Cardiac septum (tissue), 1 donor: Measurements from ENCODE around the gene RBFOX2. TPM values are rescaled to one million over a fixed set of nuclear protein-coding genes. Genes with fewer than 3 reads are reported as not detected.
"Not testable (repeated sequence)": the region's sequence is repeated elsewhere in the genome, so short reads cannot be mapped to it uniquely, and the experiment has no call there.

Source experiments
- DNase-seq: peaks from one replicate; pipeline ENCODE4 v3.0.0-alpha.2; 2020; ENCODE audit warnings: low spot score
- intact Hi-C: fragments of 100-400 bp; cut with DNase I; formaldehyde crosslinking; loops from one replicate; pipeline ENCODE4 v1.14.0; 2022
- total RNA-seq: library from RNA; stranded (reverse); fragmentation: NEBNext Ultra II Directional; extraction: Animal tissue kit (Norgen Biotek cat#: 25700); gene quantifications from one replicate; pipeline ENCODE4 v1.2.1, GENCODE V29; 2021
- donor health status: DM: no; HTN: no; CAD: no.

RBFOX2 gene
- total RNA-seq, 1 donor from 2014 or later, result 102 TPM

DNA sequence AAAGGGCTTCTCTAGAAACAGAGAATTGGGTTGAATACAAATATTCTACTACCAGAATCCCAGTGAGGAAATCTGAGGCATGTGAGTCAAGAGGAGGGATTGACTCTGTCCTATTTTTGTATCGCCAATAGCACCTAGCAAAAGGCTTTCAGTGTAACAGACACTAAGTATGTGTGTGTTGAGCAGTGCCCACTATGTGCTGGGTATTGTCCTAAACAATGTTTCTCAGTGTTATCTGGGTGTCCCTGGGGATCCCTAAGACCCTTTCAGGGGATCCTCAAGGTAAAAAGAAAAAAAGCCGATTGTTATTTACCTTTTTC, 21.0 kb upstream of the RBFOX2 start:
- DNase-seq, result no peak
- intact Hi-C loops, result no loop called here

GRCh38 chr22:36048911-36049677, 20.5 kb upstream of the RBFOX2 start:
- no peak for DNase-seq
- intact Hi-C loops, result no loop called here

DNA sequence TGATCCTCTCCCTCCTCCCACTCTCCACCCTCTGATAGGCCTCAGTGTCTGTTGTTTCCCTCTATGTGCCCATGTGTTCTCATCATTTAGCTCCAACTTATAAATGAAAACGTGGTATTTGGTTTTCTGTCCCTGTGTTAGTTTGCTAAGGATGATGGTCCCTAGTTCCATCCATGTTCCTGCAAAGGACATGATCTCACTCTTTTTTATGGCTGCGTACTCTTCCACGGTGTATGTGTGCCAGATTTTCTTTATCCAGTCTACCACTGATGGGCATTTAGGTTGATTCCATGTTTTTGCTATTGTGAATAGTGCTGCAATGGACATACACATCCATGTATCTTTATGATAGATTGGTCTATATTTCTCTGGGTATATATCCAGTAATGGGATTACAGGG, 15.9 kb upstream of the RBFOX2 start:
- DNase-seq, intact Hi-C loops: not testable (repeated sequence)

GRCh38 chr22:36042240-36042639, 13.6 kb upstream of the RBFOX2 start:
- intact Hi-C loops, result no loop called here

GRCh38 chr22:36039125-36039524, 10.5 kb upstream of the RBFOX2 start:
- no peak for DNase-seq
- intact Hi-C loops, result no loop called here

More at GRCh38 chr22:36042240-36042639, 13.6 kb upstream of the RBFOX2 start:
- no peak for DNase-seq

DNA sequence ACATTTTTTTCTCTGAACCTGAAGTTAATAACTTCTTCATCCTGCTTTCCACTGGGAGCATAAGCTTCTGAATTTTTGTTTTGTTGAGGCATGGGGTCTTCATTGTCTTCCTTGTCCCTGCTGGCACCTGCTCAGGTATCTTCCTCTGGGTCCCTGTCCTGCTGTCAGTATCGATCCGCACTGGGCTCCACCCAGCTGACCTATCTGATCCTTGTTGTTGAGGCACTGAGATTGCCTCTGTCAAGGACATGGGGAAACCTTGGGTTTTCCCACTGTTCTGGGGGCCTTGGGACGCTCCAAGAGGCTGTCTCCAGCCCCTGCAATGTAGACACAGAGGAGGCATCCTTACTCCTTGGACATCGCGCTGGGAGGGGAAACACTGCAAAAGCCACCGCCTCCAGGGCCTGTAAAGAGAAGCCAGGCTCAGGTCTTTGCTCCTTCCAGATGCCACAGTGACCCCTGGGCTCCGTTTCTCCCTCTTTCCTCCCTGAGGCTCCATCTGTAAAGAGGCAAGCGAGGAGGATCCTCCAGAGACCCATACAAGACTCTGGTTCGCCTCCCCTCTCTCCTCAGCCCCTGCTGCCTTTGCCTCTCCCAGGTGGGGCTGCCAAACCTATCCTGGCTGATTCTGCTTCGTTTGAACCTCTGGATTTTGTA, 8.6 kb upstream of the RBFOX2 start:
- intact Hi-C loops, result no loop called here
- DNase-seq, result no peak

- DNase-seq, result no peak
- intact Hi-C loops, result no loop called here
These were observed 7.6 kb upstream of the RBFOX2 start for GRCh38 chr22:36036167-36036624.

GRCh38 chr22:36032611-36033010, 4.0 kb upstream of the RBFOX2 start:
- intact Hi-C loops, result no loop called here

GRCh38 chr22:36029406-36029755, 757 bp upstream of the RBFOX2 start:
- DNase-seq, result no peak
- intact Hi-C loops, result loop anchor here (2.0 to 10.0 kb wide), 3 partner anchors 35 to 95 kb away; no protein-coding TSS in a partner anchor

More at GRCh38 chr22:36032611-36033010, 4.0 kb upstream of the RBFOX2 start:
- no peak for DNase-seq

- intact Hi-C loops, result loop anchor here (2.0 to 10.0 kb wide), 3 partner anchors 37 to 93 kb away; no protein-coding TSS in a partner anchor
- no peak for DNase-seq
These were observed 534 bp downstream of the RBFOX2 start for GRCh38 chr22:36027935-36028645.

DNA sequence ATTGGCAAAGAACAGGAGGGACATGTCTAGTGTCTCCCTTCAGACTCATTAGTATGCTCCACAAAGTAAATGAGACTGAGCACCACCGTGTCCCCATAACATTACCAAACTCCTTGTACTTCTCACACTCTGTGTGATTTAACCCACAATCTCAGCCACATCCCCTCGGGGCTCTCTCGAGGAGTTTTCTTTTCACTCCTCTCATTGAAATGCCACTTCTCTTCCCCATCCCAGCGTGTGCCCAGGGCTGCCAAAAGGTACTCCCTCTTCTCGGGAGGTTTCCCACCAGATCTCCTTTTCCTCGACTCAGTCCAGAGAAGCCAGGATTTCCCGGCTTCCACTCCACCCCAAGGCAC, 1.1 kb downstream of the RBFOX2 start:
- intact Hi-C loops, result loop anchor here (5.0 to 10.0 kb wide), 2 partner anchors 55 to 93 kb away; no protein-coding TSS in a partner anchor
- DNase-seq, result no peak

- intact Hi-C loops, result loop anchor here (5.0 to 10.0 kb wide), 2 partner anchors 54 to 92 kb away; no protein-coding TSS in a partner anchor
- no peak for DNase-seq
These were observed 1.9 kb downstream of the RBFOX2 start for GRCh38 chr22:36026741-36027140.

GRCh38 chr22:36022697-36023096, 5.9 kb downstream of the RBFOX2 start:
- intact Hi-C loops, result loop anchor here (10.0 kb wide), 1 partner anchor 88 kb away; no protein-coding TSS in a partner anchor
- DNase-seq, result no peak

GRCh38 chr22:36022162-36022561, 6.5 kb downstream of the RBFOX2 start:
- intact Hi-C loops, result loop anchor here (10.0 kb wide), 1 partner anchor 87 kb away; no protein-coding TSS in a partner anchor
- no peak for DNase-seq

DNA sequence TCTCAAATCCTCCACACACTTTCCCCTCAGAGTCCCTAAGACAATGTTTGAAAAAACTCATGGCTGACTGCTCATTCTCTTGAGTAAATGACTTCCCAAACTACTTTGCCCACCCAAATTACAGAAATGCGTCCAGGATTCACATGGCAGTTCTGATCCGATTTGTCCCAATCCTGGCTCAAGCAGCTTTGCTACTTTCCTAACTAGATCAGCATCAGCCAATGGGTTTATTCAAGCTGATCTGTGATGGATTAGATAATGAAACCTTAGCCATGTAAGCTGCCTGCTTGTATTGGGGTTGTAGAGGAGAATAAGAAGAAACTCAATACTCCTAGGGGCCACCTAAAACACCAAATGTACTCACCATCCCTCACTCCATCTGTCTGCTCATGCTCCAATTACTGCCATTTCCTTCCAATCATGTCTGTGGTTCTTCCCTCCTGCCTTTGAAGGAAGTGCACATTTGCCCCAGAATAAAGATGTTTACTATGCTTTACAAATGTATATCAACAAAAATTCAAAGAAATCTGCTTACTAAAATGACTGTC, 6.9 kb downstream of the RBFOX2 start:
- intact Hi-C loops, result loop anchor here (10.0 kb wide), 1 partner anchor 87 kb away; no protein-coding TSS in a partner anchor

DNA sequence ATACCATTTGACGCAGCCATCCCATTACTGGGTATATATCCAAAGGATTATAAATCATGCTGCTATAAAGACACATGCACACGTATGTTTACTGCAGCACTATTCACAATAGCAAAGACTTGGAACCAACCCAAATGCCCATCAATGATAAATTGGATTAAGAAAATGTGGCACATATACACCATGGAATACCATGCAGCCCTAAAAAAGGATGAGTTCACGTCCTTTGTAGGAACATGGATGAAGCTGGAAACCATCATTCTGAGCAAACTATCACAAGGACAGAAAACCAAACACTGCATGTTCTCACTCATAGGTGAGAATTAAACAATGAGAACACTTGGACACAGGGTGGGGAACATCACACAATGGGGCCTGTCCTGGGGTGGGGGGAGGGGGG, 7.8 kb downstream of the RBFOX2 start:
- not testable (repeated sequence) for DNase-seq
- intact Hi-C loops, result loop anchor here (10.0 kb wide), 1 partner anchor 86 kb away; no protein-coding TSS in a partner anchor

More for the DNA sequence above, 6.9 kb downstream of the RBFOX2 start:
- DNase-seq, result no peak

GRCh38 chr22:36017651-36018091, 11.0 kb downstream of the RBFOX2 start:
- DNase-seq, result no peak
- intact Hi-C loops, result no loop called here

DNA sequence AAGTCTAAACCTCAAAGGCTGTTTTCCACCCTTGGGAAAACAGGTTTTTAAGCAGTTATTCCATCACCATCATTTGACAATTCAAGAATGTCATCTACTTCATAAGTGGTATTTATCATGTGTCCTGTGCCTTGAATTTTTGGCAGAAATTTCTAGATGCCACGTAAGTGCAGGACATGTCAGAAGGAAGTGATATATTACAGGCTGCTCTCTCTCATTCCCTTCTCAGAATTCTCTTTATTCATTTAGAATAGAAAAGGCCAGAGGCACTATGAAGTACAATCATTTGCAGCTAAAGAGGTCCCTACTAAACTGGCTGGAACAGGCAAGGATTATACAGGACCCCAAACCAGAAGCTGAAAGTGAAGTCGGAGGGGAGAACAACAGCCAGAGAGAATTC, 11.9 kb downstream of the RBFOX2 start:
- intact Hi-C loops, result no loop called here
- DNase-seq, result no peak

DNA sequence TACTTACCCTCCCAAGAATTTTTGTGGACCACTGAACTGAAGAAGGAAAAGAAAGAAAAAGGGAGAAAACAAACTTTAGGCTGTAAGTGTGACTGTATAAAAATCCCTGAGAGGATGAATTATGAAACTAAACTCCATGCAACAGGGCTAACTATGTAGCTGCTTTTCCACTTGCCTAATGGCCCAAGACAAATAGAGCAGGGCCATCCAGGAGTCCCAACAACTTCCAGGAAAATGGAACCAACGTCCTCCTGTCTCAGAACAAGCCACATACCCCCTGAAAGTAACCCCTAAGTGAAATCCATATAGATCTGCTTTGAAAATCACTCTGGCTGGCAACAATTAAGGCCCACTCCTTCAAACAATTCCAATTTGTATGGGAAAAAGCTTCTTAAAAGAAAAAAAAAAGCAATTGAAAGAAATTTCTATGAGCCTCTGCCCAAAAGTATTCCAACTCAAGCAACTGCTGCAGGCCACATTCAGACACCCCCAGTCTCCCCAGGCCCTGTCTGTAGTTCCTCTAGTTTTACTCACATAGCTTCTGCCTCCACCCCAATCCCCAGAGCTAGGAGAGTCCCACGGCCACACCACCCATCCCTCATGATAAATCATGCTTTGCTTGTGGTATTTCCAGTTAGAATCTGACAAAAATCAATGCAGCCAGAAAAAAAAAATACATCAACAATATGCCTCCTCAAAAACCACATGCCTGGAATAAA, 12.7 kb downstream of the RBFOX2 start:
- no peak for DNase-seq
- intact Hi-C loops, result no loop called here
